Activated CD8-positive, alpha-beta memory T cell treated with anti-CD3 and anti-CD28 coated beads for 1 hour (primary cell): ENCODE data around the gene SERPINB6.
"Not testable (repeated sequence)": the region's sequence is repeated elsewhere in the genome, so short reads cannot be mapped to it uniquely, and the experiment has no call there.

Experiments used
- DNase-seq, 2 donors: peaks; one replicate each; pipeline ENCODE4 v3.0.0-alpha.2; 2020; ENCODE audit warnings: low read depth in 1 of 2; ENCODE audit errors: extremely low read depth in 1 of 2

SERPINB6 gene

GRCh38 chr6:2959909-2960719 lies 11.3 kb downstream of the SERPINB6 start:
- DNase-seq = no peak

DNA sequence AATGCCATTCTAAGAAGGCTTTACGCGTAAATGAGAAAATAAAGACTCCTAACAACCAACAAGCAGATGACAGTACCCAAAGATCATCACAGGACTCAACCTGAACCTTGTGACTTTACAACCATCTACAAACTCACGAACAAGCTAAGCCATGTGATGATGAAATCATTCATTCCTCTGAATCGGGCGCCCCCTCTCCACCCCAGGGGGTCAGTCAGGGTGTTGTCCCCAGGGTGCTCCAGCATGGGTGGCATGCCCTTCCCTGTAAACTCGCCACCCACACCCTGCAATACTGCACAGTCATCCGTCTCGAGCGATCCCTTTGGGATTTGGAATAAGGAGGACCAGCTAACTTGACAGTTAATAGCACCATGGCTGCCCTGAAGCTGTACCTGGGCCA lies 12.6 kb downstream of the SERPINB6 start:
- DNase-seq = no peak

- DNase-seq = no peak
These were observed 13.0 kb downstream of the SERPINB6 start for GRCh38 chr6:2958331-2958711.

DNA sequence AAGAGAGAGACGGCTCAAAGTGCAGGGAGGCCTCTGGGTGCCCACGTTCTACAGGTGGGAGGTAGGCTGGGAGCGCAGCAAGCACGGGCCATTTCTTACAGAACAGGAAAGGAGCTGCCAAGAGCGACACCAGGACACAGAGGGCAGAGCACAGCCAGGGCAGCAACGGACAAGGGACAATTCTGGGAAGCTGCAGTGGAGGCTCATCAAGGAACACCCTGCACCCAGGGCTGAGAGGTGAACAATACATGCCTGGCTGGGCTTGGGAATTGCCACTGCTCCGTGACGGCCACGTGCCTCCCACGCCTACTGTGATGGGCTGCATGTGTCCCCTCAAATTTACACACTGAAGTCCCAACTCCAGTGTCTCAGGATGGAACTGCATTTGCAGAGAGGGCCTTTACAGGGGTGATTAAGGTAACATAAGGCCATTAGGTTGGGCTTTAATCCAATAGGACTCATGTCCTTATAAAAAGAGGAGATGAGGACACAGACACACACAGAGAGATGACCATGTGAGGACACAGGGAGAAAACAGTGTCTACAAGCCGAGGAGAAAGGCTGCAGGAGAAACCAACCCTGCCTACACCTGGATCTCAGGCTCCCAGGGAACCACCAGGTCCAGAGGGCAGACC lies 13.6 kb downstream of the SERPINB6 start:
- no peak for DNase-seq

DNA sequence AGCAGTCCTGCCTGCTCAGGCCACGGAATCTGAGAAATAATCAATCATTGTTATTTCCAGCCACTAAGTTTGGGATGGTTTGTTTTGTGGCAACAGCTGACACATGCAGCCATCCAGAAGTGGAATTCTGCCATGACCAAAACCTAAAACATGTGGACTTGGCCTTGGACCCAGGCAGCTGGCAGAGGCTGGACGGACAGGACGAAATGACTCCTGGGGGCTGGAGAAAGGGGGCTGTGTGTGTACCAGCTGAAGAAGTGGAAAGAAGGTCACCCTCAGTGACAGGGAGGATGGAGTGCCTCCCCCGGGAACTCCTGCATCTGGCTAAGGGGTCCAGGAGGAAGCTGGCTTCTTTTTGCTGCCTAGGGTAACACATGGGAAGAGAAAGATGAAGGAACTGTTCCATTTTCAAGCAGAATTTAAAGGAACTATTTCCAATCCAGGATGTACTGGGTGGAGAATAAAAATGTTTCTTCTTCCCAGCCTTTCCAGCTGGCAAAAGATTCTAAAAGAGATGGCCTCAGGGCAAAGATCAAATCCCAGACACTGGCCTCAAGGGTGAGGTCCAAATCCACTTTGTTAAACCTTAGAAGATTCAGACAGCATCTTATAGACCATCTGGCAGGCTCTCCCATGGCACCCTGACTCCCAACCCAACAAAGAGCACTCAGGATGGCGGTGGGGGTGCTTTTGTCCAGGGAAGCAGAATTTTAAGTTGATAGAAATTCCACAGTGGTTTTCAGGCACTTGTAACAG lies 14.3 kb downstream of the SERPINB6 start:
- DNase-seq = no peak

DNA sequence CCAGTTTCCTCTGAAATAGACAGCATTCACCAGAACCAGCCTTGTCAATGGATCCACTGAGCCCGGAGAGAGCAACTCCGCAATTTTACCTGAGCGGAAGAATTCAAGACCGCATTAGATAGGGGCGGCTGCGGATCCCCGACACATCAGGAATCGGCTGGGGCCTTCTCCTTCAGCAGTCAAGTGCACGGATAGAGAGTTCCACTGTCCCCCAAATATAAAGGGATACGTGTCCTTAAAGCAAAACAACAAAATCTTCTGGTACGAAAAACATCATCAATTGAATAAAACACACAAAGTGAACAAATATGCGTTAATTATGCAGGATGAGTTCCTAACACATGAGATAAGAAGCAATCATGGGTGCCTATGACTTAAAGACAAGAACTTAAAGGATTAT lies 18.3 kb downstream of the SERPINB6 start:
- DNase-seq = no peak

DNA sequence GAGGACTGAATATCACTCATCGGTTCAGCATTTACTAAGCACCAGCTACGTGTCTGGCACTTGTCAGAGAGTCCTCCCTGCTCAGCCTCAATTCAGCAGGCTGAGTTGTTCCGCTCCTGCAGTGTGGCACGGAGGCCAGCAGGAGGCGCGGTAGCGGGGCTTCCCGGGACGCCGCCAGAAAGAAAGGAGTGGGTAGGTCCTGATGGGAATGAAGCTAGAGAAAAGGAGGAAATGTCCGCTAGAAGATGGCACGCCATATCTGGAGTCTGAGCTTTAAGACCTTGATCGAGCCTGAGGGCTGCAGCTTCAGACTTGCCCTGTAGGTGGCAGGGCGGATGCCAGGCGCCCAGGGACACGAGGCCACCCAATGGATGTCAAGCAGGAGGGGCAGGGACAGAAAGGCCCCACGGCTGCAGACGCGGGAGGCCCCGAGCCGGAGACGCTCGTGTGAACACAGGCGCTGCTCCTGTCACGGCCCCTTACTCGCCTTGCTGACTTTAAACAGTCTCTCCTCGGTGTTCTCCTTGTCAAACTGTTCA lies 18.7 kb downstream of the SERPINB6 start:
- peak in 1 of 2 donors; percentile 30 for DNase-seq

DNA sequence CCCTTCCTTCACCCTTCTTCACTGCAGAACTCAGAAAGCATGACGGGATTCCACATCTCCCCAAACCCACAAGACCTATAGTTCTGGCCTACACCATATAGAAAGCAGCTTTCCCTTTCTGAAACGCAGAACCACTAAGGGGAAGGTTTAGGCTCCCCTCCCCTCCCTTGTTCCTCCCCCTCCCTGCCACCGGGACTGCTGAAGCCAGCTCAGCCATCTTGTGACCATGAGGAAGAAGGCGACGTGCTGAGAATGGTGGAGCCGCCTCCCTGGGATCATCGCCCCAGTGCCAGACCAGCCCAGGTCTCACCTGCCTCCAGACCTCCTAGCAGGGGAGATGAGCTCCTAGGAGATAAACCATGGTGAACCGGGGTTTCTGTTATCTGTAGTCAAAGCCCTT lies 19.6 kb downstream of the SERPINB6 start:
- DNase-seq = no peak

DNA sequence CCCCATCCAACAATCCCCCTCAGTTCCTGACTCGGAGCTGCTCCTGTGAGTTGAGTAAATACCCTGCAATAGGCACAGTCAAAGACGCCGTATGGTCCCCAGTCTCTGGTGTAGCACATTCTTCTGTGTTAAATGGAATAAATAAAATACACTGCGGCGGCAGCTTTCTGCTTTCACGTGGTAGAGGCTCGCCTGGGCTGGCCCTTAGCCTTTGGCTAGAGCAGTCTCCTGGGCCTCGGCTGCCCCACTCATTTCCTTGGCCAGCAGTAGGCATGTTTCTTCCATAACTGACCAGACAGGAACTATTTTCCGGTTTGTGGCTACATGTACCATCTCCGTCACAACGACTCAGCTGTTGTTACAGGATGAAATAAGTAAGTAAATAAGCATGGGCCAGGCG lies 20.7 kb downstream of the SERPINB6 start:
- DNase-seq = no peak

DNA sequence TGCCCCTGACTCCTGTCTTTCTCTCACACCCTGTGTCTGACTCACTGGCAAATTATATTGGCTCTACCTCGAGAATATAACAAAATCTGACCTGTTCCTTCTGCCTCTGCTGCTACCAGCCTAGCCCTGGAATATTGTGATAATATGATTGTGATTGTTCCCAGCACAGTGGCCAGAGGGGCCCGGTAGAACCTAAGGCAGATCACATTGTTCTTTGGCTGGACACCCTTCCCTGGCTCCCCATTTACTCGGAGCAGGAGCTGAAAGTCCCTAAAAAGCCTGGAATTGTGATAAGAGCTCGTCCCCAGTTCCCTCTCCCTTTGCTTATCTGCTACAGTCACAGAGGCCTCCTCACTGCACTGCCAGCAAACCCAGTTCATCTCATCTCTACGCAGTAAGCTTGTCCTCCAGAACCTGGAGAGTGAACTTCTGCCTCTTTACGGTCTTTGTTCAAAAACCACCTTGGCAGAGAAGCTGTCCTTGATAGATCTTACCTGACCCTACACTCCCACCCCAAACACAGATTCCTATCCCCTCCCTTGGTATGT lies 21.8 kb downstream of the SERPINB6 start:
- DNase-seq = no peak

DNA sequence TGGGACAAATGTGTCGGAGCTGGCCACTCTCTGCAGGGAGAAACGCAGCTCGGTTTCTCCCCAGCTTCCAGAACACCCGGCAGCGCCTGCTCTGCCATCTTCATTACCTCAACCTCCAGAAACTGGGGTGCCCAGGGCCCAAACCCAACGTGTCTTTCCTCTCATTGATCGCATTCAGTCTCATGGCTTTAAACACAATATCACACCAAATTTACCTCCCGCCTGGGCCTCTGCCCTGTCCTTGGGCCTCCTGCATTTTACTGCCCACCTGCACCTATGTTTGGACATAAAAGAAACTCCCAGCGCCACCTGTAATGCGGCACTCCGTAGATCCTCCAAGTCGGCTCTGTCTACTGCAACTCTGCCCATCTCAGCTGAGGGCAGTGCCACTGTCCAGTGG lies 22.2 kb downstream of the SERPINB6 start:
- no peak for DNase-seq

- DNase-seq = no peak
These were observed 22.9 kb downstream of the SERPINB6 start for GRCh38 chr6:2948228-2949025.

DNA sequence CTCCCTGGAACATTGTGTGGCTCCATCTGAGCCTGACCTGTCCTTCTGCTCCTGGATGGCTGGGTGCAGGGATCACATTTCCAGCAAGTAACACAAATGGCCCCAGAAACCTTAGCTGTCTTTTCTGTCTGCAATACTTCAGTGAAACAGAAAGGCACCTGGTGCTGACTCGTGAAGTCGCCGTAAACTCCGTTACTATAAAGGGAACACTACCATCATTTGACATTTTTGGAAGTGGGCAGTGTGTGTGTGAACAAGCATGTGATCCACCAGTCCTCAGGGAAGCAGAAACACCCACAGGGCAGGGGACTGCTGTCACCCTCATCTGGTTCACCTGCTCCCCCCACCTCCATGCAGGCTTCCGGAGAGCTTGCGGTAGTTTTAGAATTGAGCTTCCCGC lies 23.9 kb downstream of the SERPINB6 start:
- DNase-seq = no peak

DNA sequence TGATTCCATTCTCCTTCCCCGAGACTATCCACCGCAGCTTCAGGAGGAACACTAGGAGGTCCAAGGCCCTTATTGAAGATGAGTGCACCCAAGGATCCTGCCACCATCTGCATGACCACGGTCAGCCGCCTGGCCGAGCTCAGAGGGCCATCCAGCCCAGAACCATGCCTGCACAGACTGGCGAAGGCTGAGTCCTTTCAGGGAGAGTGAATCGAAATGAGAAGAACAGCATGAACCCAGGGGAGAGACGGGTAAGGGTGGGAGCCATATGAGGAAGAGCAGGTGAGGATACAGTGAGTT lies 26.3 kb downstream of the SERPINB6 start:
- no peak for DNase-seq

DNA sequence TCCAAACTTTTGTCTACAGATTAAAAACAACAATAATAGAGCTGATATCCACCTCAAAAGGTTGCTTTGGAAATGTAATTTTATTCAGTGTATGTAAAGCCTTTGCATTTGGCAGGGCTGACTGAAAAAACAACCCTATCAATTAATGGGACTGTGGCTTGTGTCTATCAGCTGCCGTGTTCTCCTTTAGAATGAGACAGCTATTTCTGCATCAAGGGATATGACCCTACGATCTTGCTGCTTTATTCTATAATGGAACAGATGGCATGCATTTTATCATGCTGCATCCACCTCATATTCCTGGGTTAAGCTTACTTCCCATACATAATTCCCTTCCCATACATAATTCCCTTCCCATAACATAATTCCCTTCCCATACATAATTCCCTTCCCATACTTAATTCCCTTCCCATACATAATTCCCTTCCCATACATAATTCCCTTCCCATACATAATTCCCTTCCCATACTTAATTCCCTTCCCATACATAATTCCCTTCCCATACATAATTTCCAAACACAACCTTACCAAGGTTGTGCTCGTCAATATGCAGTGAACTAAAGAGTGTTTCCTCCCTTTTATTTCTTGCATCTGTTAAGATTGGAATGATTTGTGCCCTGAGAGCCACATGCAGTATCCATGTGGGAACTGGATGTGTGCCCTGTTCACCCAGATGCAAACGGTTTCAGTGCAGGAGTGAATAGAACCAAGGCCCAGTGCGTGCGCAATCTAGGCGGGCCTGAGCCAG lies 26.8 kb downstream of the SERPINB6 start:
- no peak for DNase-seq

GRCh38 chr6:2943564-2943955 lies 27.8 kb downstream of the SERPINB6 start:
- DNase-seq = no peak

DNA sequence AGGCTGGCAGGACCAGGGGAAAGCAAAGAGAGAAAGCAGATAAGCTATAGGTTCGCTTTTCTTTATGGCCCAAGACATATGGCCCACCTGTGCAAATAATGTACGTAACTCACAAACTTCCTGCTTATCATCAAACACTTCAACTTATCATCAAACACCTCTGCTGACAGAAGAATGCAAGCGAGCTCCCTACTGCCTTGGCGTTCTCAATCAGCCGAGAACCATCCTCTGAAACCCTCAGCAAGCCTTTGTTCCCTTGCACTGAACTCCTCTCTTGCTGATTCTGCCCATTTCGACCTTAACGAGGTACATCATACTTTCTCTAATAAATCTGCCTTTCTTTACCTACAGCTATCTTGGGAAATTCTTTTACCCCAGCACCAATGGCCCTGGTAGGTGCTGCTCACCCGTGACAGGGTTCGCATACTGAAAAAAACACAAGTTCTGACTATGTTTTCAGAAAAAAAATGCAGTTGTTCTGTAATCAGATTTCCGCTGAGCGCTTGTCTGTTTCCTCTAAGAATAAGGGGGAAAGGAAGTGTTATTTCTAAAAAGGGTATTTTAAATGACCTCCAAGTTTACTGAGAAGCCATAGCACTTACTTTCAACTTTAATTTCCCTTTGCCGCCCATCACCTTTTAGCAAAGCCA lies 28.3 kb downstream of the SERPINB6 start:
- no peak for DNase-seq

DNA sequence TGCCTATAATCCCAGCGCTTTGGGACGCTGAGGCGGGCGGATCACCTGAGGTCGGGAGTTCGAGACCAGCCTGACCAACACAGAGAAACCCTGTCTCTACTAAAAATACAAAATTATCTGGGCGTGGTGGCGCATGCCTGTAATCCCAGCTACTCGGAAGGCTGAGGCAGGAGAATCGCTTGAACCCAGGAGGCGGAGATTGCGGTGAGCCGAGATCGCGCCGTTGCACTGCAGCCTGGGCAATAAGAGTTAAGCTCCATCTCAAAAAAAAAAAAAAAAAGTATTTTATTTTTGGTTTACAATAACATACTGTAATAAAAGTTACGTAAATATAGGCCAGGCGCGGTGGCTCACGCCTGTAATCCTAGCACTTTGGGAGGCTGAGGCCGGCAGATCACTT lies 29.3 kb downstream of the SERPINB6 start:
- not testable (repeated sequence) for DNase-seq

DNA sequence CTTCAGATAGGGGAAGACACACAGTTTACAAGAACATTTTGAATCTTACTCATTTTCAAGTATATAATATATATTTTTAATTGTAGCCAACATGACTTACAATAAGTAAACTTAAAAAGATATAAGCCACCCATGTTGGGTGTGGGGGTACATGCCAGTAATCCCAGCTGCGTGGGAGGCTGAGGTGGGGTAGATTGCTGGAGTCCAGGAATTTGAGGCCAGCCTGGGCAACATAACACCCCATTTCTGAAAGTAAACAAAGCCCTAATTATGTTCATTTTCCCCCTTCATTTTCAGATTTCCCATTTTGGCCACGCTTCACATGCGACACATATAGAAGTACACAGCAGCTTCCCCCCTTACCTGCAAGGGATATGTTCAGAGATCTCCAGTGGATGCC lies 30.5 kb downstream of the SERPINB6 start:
- no peak for DNase-seq
